K562 (cell line): ENCODE data around the gene NUCKS1. TPM values are rescaled to one million over a fixed set of nuclear protein-coding genes. Genes with fewer than 3 reads are reported as not detected.

ENCODE experiments used
- CBX5 ChIP-seq: IDR thresholded peaks from 2 replicates; pipeline ENCODE4 v1.6.1; 2014; ENCODE audit warnings: low read depth, borderline replicate concordance
- CEBPG ChIP-seq, 3 experiments: fragments of 200-800 bp in 1 of 3; sonication (Bioruptor generic) in 1 of 3; sonication (generic) in 1 of 3; formaldehyde crosslinking in 1 of 3; IDR thresholded peaks in 2 of 3; conservative IDR thresholded peaks in 1 of 3; 2 replicates each; pipeline versions ENCODE4 v1.6.1 to v1.8.0; 2016 to 2022; ENCODE audit warnings: missing compliant biosample characterization in 2 of 3, missing genetic modification characterization in 2 of 3, mild to moderate bottlenecking in 1 of 3, missing genetic modification reagents in 1 of 3
- CTCFL ChIP-seq: IDR thresholded peaks from 2 replicates; pipeline ENCODE4 v1.6.1; 2011; ENCODE audit warnings: borderline replicate concordance, low read depth, mild to moderate bottlenecking, moderate library complexity, low read length; ENCODE audit not compliant: insufficient read depth, poor library complexity, severe bottlenecking
- HIVEP1 ChIP-seq: fragments of 250-450 bp; sonication (Bioruptor Pico); IDR thresholded peaks from 2 replicates; pipeline ENCODE4 v1.4.0; 2020; ENCODE audit warnings: mild to moderate bottlenecking
- HNRNPUL1 ChIP-seq: fragments of 200-400 bp; formaldehyde crosslinking; IDR thresholded peaks from 2 replicates; pipeline ENCODE4 v1.6.1; 2017; ENCODE audit warnings: low read length
- KLF16 ChIP-seq: IDR thresholded peaks from 2 replicates; pipeline ENCODE4 v1.6.1; 2016; ENCODE audit warnings: antibody characterized with exemption
- NFE2L1 ChIP-seq: fragments of 450-650 bp; IDR thresholded peaks from 2 replicates; pipeline ENCODE4 v1.6.1; 2016; ENCODE audit warnings: missing genetic modification characterization, low read depth, mild to moderate bottlenecking, missing compliant biosample characterization, moderate library complexity, borderline replicate concordance
- NR4A1 ChIP-seq, 2 experiments: fragments of 250-450 bp in 1 of 2; fragments of 450-650 bp in 1 of 2; sonication (Bioruptor Pico) in 1 of 2; IDR thresholded peaks; 2 replicates each; pipeline versions ENCODE4 v1.4.0 to v1.6.1; 2016 to 2020; ENCODE audit warnings: mild to moderate bottlenecking in 2 of 2, missing compliant biosample characterization in 1 of 2, missing genetic modification characterization in 1 of 2, moderate library complexity in 1 of 2
- NUFIP1 ChIP-seq: fragments of 450-650 bp; IDR thresholded peaks from 2 replicates; pipeline ENCODE4 v1.6.1; 2018; ENCODE audit not compliant: partially characterized antibody
- TAL1 ChIP-seq: fragments of 450-650 bp; IDR thresholded peaks from 2 replicates; pipeline ENCODE4 v1.6.1; 2016; ENCODE audit warnings: mild to moderate bottlenecking
- TFAP4 ChIP-seq: sonication (generic); formaldehyde crosslinking; IDR thresholded peaks from 2 replicates; pipeline ENCODE4 v1.8.0; 2022; ENCODE audit warnings: missing genetic modification reagents, mild to moderate bottlenecking, moderate library complexity, borderline replicate concordance
- TGIF2 ChIP-seq: sonication (generic); formaldehyde crosslinking; IDR thresholded peaks from 2 replicates; pipeline ENCODE4 v1.8.1; 2022; ENCODE audit warnings: mild to moderate bottlenecking, missing genetic modification reagents, moderate library complexity
- THAP7 ChIP-seq: fragments of 250-450 bp; sonication (Bioruptor Pico); IDR thresholded peaks from 2 replicates; pipeline ENCODE4 v1.5.0; 2021
- U2AF2 ChIP-seq: fragments of 200-400 bp; formaldehyde crosslinking; optimal IDR thresholded peaks from 2 replicates; pipeline ENCODE3; 2017; ENCODE audit warnings: low read depth, mild to moderate bottlenecking, low read length
- VEZF1 ChIP-seq: fragments of 200-800 bp; sonication (Bioruptor generic); IDR thresholded peaks from 2 replicates; pipeline ENCODE4 v1.6.1; 2017; ENCODE audit warnings: missing genetic modification characterization, missing compliant biosample characterization
- ZEB2 ChIP-seq: fragments of 450-650 bp; IDR thresholded peaks from 2 replicates; pipeline ENCODE4 v1.6.1; 2016
- ZNF133 ChIP-seq: fragments of 250-450 bp; sonication (Bioruptor Pico); IDR thresholded peaks from 2 replicates; pipeline ENCODE4 v1.4.0; 2020; ENCODE audit warnings: mild to moderate bottlenecking
- ZNF512 ChIP-seq: IDR thresholded peaks from 2 replicates; pipeline ENCODE4 v1.6.1; 2016; ENCODE audit warnings: missing genetic modification characterization, missing compliant biosample characterization
- ZNF584 ChIP-seq: fragments of 200-800 bp; sonication (Bioruptor generic); IDR thresholded peaks from 2 replicates; pipeline ENCODE4 v1.6.1; 2016; ENCODE audit warnings: low read depth, mild to moderate bottlenecking, missing genetic modification characterization, missing compliant biosample characterization
- ZNF668 ChIP-seq: fragments of 250-450 bp; sonication (Bioruptor Pico); IDR thresholded peaks from 2 replicates; pipeline ENCODE4 v1.8.0; 2022; ENCODE audit warnings: mild to moderate bottlenecking, inconsistent platforms
- polyA plus RNA-seq, 8 experiments: library from polyadenylated mRNA; depleted of rRNA in 4 of 8; stranded (reverse) in 5 of 8; unstranded in 3 of 8; fragments of >200 nt; fragmentation: Nextera tagmentation in 2 of 8; fragmentation: Illumina TruSeq in 1 of 8; extraction: Ambion mirVana in 2 of 8; extraction: Trizol in 1 of 8; gene quantifications; 2 replicates each; pipeline versions ENCODE4 v1.2.1 to v1.2.3, GENCODE V29; 2011 to 2014; ENCODE audit warnings: inconsistent platforms in 1 of 8, missing spikeins in 1 of 8
- total RNA-seq, 7 experiments: library from RNA; depleted of rRNA in 6 of 7; stranded (reverse); fragments of >200 nt in 6 of 7; fragmentation: Illumina TruSeq in 2 of 7; extraction: Trizol in 2 of 7; gene quantifications; 2 replicates each; pipeline versions ENCODE4 v1.2.1 to v1.2.3, GENCODE V29; 2011 to 2021; ENCODE audit warnings: low replicate concordance in 1 of 7

Gene NUCKS1
- total and polyA plus RNA-seq, 9 of the 15 experiments (the other 6 are each of a cell fraction or from before 2014, with no cell fraction given), result 66.7 to 244 (median 149) TPM

- TF ChIP-seq NUFIP1 (no peak), ZNF133 (CRISPR knock-in tag) (no peak), CEBPG (CRISPR knock-in tag; IDR thresholded peaks at IDR 0.05) (no peak), CEBPG (tag; conservative IDR thresholded peaks at IDR 0.05 in 1 of 2, IDR thresholded peaks at IDR 0.05 in 1 of 2) (peak in 1 of 2 experiments; percentile 60; a peak in 2 of 4 replicates), TFAP4 (CRISPR knock-in tag) (no peak), HNRNPUL1 (no peak), ZEB2 (no peak; the same call in 1 of the 2 replicates), ZNF512 (tag) (0 out of 2 replicates have a peak, but pooled peaks have one; percentile 6), KLF16 (peak; percentile 80), TGIF2 (CRISPR knock-in tag) (no peak), CBX5 (no peak), THAP7 (CRISPR knock-in tag) (no peak), ZNF668 (CRISPR knock-in tag) (0 out of 2 replicates have a peak, but pooled peaks have one; percentile 32), VEZF1 (CRISPR knock-in tag) (peak; percentile 45; the same call in 1 of the 2 replicates), TAL1 (peak; percentile 71), NR4A1 (CRISPR knock-in tag; IDR thresholded peaks at IDR 0.05) (no peak), NR4A1 (tag; IDR thresholded peaks at IDR 0.05) (no peak), CTCFL (no peak), HIVEP1 (CRISPR knock-in tag) (no peak), NFE2L1 (tag) (no peak), U2AF2 (no peak), ZNF584 (CRISPR knock-in tag) (no peak)
These were observed 43.1 kb downstream of the NUCKS1 start (continued) for GRCh38 chr1:205706601-205707502.
